ENCODE data around the gene SHD. TPM values are rescaled to one million over a fixed set of nuclear protein-coding genes. Genes with fewer than 3 reads are reported as not detected.

SHD gene
- total RNA-seq, 1 donor from 2014 or later, result not detected

- H3K36me3 ChIP-seq (ENCODE audit: control insufficient read depth, insufficient read depth, low read length), result no peaks in the 10 kb centered on the region
- no peaks in the 10 kb centered on the region for H3K27me3 ChIP-seq (ENCODE audit: control insufficient read depth, insufficient read depth, low read length)
- no peak within 1 kb of the TSS for H3K4me3 ChIP-seq (ENCODE audit: low read depth, low read length)
- no peak for TF ChIP-seq CTCF (IDR thresholded peaks at IDR 0.05; ENCODE audit: insufficient read depth, low read length, poor library complexity, severe bottlenecking)
- DNase-seq (ENCODE audit: low read depth), result no peak
These were observed 23.2 kb downstream of the SHD start, which contains the start of gene TMIGD2 for GRCh38 chr19:4302243-4302640. Gene TMIGD2, minus strand, starts transcription at chr19:4302389. Its CDS starts 4 bp downstream, at chr19:4302385.

- no peak for TF ChIP-seq CTCF (IDR thresholded peaks at IDR 0.05; ENCODE audit: insufficient read depth, low read length, poor library complexity, severe bottlenecking)
- no peaks in the 10 kb centered on the region for H3K27me3 ChIP-seq (ENCODE audit: control insufficient read depth, insufficient read depth, low read length)
- H3K36me3 ChIP-seq (ENCODE audit: control insufficient read depth, insufficient read depth, low read length), result no peaks in the 10 kb centered on the region
- H3K4me3 ChIP-seq (ENCODE audit: low read depth, low read length), result no peak overlapping the region
- DNase-seq (ENCODE audit: low read depth), result no peak
These were observed 24.9 kb downstream of the SHD start for GRCh38 chr19:4303819-4304537.

- Histone ChIP-seq H3K36me3 (ENCODE audit: control insufficient read depth, insufficient read depth, low read length) (no peaks in the 10 kb centered on the region), H3K27me3 (ENCODE audit: control insufficient read depth, insufficient read depth, low read length) (no peaks in the 10 kb centered on the region), H3K4me3 (ENCODE audit: low read depth, low read length) (peak within 1 kb of the TSS; percentile 50)
- DNase-seq (ENCODE audit: low read depth), result no peak
- no peak for TF ChIP-seq CTCF (IDR thresholded peaks at IDR 0.05; ENCODE audit: insufficient read depth, low read length, poor library complexity, severe bottlenecking)
These were observed 25.6 kb downstream of the SHD start, which contains the start of gene FSD1 for GRCh38 chr19:4304538-4305256. Gene FSD1, plus strand, starts transcription at chr19:4304598. Its CDS starts 149 bp downstream, at chr19:4304747.

- no peak for TF ChIP-seq CTCF (IDR thresholded peaks at IDR 0.05; ENCODE audit: insufficient read depth, low read length, poor library complexity, severe bottlenecking)
- no peak for DNase-seq (ENCODE audit: low read depth)
- Histone ChIP-seq H3K4me3 (ENCODE audit: low read depth, low read length) (no peak overlapping the region), H3K27me3 (ENCODE audit: control insufficient read depth, insufficient read depth, low read length) (no peaks in the 10 kb centered on the region), H3K36me3 (ENCODE audit: control insufficient read depth, insufficient read depth, low read length) (no peaks in the 10 kb centered on the region)
These were observed 26.2 kb downstream of the SHD start for GRCh38 chr19:4305257-4305612.

- no peak for TF ChIP-seq CTCF (IDR thresholded peaks at IDR 0.05; ENCODE audit: insufficient read depth, low read length, poor library complexity, severe bottlenecking)
- no peak for DNase-seq (ENCODE audit: low read depth)
- Histone ChIP-seq H3K4me3 (ENCODE audit: low read depth, low read length) (no peak overlapping the region), H3K27me3 (ENCODE audit: control insufficient read depth, insufficient read depth, low read length) (no peaks in the 10 kb centered on the region), H3K36me3 (ENCODE audit: control insufficient read depth, insufficient read depth, low read length) (no peaks in the 10 kb centered on the region)
These were observed 26.6 kb downstream of the SHD start for GRCh38 chr19:4305659-4306058.
